Measurements from ENCODE around the gene INTS15. TPM values are rescaled to one million over a fixed set of nuclear protein-coding genes. Genes with fewer than 3 reads are reported as not detected.

The INTS15 gene
- total and polyA plus RNA-seq, 3 donors from 2014 or later, result 23.6 to 41.5 (median 31.5) TPM

DNA sequence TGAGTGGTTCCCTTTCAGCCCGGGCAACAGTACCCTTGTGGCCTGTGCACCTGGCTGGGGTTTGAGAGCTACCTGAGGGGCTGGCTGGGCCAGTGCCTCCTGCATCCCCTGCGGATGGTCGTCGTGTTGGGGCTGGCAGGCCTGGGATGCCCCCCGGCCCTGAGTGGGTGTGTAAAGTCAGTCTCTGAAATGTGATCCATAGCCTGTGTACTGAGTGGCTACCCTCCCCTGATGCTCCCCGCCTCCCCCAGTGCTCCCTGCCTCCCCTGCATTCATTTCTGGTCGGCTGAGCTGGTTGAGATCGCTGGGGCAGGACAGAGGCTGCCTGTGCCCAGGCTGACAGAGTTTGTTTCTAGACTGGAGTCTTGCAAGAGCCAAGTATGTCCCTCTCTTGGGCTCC, 56.6 kb downstream of the INTS15 start:
- no peak overlapping the region for H3K27ac ChIP-seq

DNA sequence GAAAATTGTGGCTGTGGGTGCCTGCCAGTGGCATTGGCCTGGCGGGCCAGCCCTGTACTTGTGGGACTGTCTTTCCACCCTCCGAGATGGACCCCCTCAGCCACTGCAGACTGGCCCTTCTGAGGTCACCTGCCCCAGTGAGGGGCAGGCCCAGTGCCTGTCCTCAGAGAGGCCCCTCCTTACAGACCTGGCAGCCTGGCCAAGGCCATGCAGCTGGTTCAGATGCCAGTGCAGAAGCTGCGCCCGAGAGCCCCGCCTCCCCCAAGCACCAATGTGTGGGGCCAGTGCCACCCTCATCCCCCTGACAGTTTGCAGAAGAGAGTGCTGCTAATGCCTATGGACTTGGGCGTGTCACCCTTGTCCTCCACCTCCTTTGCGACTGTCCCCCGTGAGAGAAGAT, 57.3 kb downstream of the INTS15 start:
- Histone ChIP-seq H3K36me3 (ENCODE audit: low read depth, missing control alignments) (no peaks in the 10 kb centered on the region), H3K27ac (no peak overlapping the region)

More for the DNA sequence above, 56.6 kb downstream of the INTS15 start:
- DNase-seq, result no peak
- H3K27me3 ChIP-seq, result no peaks in the 10 kb centered on the region
- TF ChIP-seq, protein P1, sequence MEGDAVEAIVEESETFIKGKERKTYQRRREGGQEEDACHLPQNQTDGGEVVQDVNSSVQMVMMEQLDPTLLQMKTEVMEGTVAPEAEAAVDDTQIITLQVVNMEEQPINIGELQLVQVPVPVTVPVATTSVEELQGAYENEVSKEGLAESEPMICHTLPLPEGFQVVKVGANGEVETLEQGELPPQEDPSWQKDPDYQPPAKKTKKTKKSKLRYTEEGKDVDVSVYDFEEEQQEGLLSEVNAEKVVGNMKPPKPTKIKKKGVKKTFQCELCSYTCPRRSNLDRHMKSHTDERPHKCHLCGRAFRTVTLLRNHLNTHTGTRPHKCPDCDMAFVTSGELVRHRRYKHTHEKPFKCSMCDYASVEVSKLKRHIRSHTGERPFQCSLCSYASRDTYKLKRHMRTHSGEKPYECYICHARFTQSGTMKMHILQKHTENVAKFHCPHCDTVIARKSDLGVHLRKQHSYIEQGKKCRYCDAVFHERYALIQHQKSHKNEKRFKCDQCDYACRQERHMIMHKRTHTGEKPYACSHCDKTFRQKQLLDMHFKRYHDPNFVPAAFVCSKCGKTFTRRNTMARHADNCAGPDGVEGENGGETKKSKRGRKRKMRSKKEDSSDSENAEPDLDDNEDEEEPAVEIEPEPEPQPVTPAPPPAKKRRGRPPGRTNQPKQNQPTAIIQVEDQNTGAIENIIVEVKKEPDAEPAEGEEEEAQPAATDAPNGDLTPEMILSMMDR (IDR thresholded peaks at IDR 0.05), result no peak
- 70 to 73% methylated on average over 3 to 8 of the region's 8 CpGs for WGBS, 2 donors
- H3K4me3 ChIP-seq, result no peak overlapping the region
- intact Hi-C loops (cut with DNase I; ENCODE audit: low total_unique reads), result no loop called here
- no peaks in the 10 kb centered on the region for H3K4me1 ChIP-seq
- H3K9me3 ChIP-seq, result no peaks in the 10 kb centered on the region
- no peaks in the 10 kb centered on the region for H3K36me3 ChIP-seq (ENCODE audit: low read depth, missing control alignments)

DNA sequence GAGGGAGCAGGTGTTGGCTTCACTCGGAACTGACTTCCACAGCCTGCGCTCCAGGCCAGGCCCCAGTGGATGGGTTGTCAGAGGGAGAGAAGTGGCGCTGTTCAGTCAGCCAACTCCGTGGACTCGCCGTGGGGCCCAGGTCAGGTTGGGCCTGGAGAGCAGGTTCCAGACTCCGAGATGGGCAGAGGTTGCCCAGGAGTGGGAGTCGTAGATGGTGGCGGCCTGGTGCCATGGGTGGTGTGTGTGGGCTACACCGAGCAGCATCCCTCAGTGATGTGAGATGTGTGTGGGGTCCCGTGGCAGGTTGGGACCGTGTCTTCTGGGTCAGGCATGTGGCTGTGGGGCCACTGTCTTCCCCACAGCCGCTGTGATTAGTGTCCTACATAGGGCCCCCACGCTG, 57.7 kb downstream of the INTS15 start:
- Histone ChIP-seq H3K36me3 (ENCODE audit: low read depth, missing control alignments) (no peaks in the 10 kb centered on the region), H3K9me3 (no peaks in the 10 kb centered on the region), H3K4me1 (no peaks in the 10 kb centered on the region), H3K4me3 (no peak overlapping the region), H3K27me3 (no peaks in the 10 kb centered on the region), H3K27ac (no peak overlapping the region)
- no peak for DNase-seq
- intact Hi-C loops (cut with DNase I; ENCODE audit: low total_unique reads), result no loop called here
- TF ChIP-seq, protein P1 (IDR thresholded peaks at IDR 0.05), result no peak
- TF ChIP-seq POLR2A (IDR thresholded peaks at IDR 0.05), result no peak
- 86 to 90% methylated on average over 4 to 14 of the region's 14 CpGs for WGBS, 2 donors

More for the DNA sequence above, 57.3 kb downstream of the INTS15 start:
- WGBS, 2 donors, result 67 to 75% methylated on average over 3 to 8 of the region's 8 CpGs
- intact Hi-C loops (cut with DNase I; ENCODE audit: low total_unique reads), result no loop called here
- TF ChIP-seq POLR2A (IDR thresholded peaks at IDR 0.05), result no peak
- TF ChIP-seq, protein P1 (IDR thresholded peaks at IDR 0.05), result no peak
- Histone ChIP-seq H3K27me3 (no peaks in the 10 kb centered on the region), H3K4me3 (no peak overlapping the region), H3K4me1 (no peaks in the 10 kb centered on the region), H3K9me3 (no peaks in the 10 kb centered on the region)
- DNase-seq, result no peak

DNA sequence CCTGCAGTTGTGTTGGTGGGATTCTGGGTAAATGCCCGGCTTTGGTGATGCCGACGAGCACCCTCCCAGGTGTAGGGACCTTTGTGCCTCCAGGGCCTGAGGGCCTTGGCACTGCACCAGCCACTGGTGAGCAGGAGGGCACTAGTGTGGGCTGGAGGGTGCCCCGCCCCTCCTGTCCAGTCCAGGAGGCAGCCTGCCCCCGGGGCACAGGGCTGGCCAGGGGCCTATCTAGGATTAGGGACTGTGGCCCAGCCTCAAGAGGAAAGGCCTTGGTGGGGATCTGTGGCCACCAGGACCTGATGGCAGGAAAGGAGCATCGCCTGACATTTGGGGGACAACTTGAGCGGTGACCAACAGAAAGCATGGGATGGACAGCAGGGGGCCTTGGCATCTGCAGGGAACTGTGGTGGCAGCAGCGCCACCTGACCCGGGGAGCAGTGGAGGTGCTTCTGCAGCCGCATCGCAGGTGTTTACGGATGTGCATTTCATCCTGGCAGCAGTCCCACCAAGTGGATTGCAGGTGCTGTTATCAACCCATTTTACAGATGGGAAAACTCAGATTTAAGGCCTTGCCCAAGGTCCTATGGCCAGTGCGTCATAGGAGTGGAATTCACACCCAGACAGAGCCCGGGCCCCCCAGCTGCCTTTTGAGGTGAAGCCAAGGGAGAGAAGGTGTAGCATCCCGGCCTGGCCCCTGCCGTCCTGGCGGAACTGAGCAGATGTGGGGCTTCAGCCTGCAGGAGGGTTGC, 58.4 kb downstream of the INTS15 start:
- Histone ChIP-seq H3K36me3 (ENCODE audit: low read depth, missing control alignments) (no peaks in the 10 kb centered on the region), H3K4me1 (no peaks in the 10 kb centered on the region), H3K4me3 (no peak overlapping the region), H3K9me3 (no peaks in the 10 kb centered on the region), H3K27me3 (no peaks in the 10 kb centered on the region), H3K27ac (no peak overlapping the region)
- 91 to 98% methylated on average over 6 to 17 of the region's 17 CpGs for WGBS, 2 donors
- TF ChIP-seq, protein P1 (IDR thresholded peaks at IDR 0.05), result no peak
- TF ChIP-seq POLR2A (IDR thresholded peaks at IDR 0.05), result no peak
- intact Hi-C loops (cut with DNase I; ENCODE audit: low total_unique reads), result no loop called here
- DNase-seq, result no peak

DNA sequence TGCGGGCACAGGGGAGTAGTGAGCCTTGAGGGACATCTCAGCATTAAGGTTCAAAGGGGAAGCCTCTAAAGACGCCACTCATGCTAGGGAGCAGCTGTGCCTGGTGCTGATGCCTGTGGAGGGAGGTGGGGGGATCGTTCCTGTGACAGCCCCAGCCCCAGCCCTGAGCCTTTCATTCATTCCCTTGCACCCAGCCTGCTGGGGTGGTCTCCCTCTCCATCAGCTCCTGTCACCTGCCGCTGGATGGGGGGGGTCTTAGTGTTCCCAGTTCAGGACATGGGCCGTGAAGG, 58.9 kb downstream of the INTS15 start:
- intact Hi-C loops (cut with DNase I; ENCODE audit: low total_unique reads), result no loop called here
- TF ChIP-seq, protein P1 (IDR thresholded peaks at IDR 0.05), result no peak
- TF ChIP-seq POLR2A (IDR thresholded peaks at IDR 0.05), result no peak
- no peaks in the 10 kb centered on the region for H3K36me3 ChIP-seq (ENCODE audit: low read depth, missing control alignments)
- 80 to 95% methylated on average over 1 to 5 of the region's 5 CpGs for WGBS, 2 donors
- no peak overlapping the region for H3K4me3 ChIP-seq
- no peaks in the 10 kb centered on the region for H3K27me3 ChIP-seq
- DNase-seq, result no peak
- H3K9me3 ChIP-seq, result no peaks in the 10 kb centered on the region
- H3K4me1 ChIP-seq, result no peaks in the 10 kb centered on the region
- H3K27ac ChIP-seq, result no peak overlapping the region
